Ovary (tissue), 3 donors: ENCODE data around the gene LIPC.

ENCODE experiments used
- CTCF ChIP-seq, 3 donors: fragments of 450-650 bp in 2 of 3; fragments of 200-600 bp in 1 of 3; IDR thresholded peaks; one replicate each; pipeline versions ENCODE4 v1.5.1 to v1.8.0; 2016 to 2022; ENCODE audit warnings: antibody characterized with exemption in 3 of 3, mild to moderate bottlenecking in 1 of 3
- EP300 ChIP-seq: sonication (generic); formaldehyde crosslinking; IDR thresholded peaks from one replicate; pipeline ENCODE4 v1.6.1; 2017; ENCODE audit warnings: antibody characterized with exemption
- POLR2A ChIP-seq: fragments of 450-650 bp; IDR thresholded peaks from one replicate; pipeline ENCODE4 v1.6.1; 2017; ENCODE audit warnings: antibody characterized with exemption, mild to moderate bottlenecking, moderate library complexity
- donor health status: DM: no; HTN: no; CAD: no.

GRCh38 chr15:58535337-58535736 lies 103.5 kb downstream of the LIPC start:
- TF ChIP-seq CTCF (IDR thresholded peaks at IDR 0.05): no peak
- TF ChIP-seq POLR2A: no peak
- TF ChIP-seq EP300: no peak
